Panc1 (cell line): ENCODE measurements around the gene C12orf50. TPM values are rescaled to one million over a fixed set of nuclear protein-coding genes. Genes with fewer than 3 reads are reported as not detected.

Experiments
- ATAC-seq: fragments of 200-7000 bp; cut with Tn5 transposase; 2 replicates; pipeline ENCODE4 v1.9.1; 2020; ENCODE audit warnings: mild to moderate bottlenecking, moderate library complexity
- BruUV-seq: library from RNA; stranded (reverse); fragments of 400-500 nt; replicated peaks from 2 replicates; lab custom pipeline; 2021; lab: Mats Ljungman, UMichigan
- CTCF ChIA-PET: fragments of 300-600 bp; sonication (Branson Sonifier 250); formaldehyde crosslinking; loops from one replicate; lab custom pipeline; 2022; ENCODE audit warnings: antibody characterized with exemption; lab: Charles Lee
- POLR2A ChIA-PET: fragments of 300-600 bp; sonication (Branson Sonifier 250); formaldehyde crosslinking; loops from one replicate; lab custom pipeline; 2022; ENCODE audit warnings: antibody characterized with exemption; lab: Charles Lee
- DNase-seq: peaks from one replicate; pipeline ENCODE4 v3.0.0-alpha.2; 2010; ENCODE audit warnings: low read depth, low spot score
- H3K27ac ChIP-seq: 2 replicates; pipeline ENCODE4 v1.5.1; 2011; ENCODE audit warnings: mild to moderate bottlenecking, low read length, inconsistent platforms
- H3K27me3 ChIP-seq: fragments of 200-500 bp; sonication (Bioruptor generic); 2 replicates; pipeline ENCODE4 v1.6.0; 2014; ENCODE audit warnings: low read length, inconsistent platforms; ENCODE audit not compliant: control insufficient read depth, insufficient read depth
- H3K36me3 ChIP-seq: fragments of 200-500 bp; sonication (Bioruptor generic); 2 replicates; pipeline ENCODE4 v1.5.1; 2014; ENCODE audit warnings: inconsistent platforms, mild to moderate bottlenecking, low read length, moderate library complexity; ENCODE audit not compliant: control insufficient read depth, insufficient read depth
- H3K4me1 ChIP-seq: 2 replicates; pipeline ENCODE4 v1.5.1; 2011; ENCODE audit warnings: inconsistent platforms, mild to moderate bottlenecking, low read length, moderate library complexity; ENCODE audit not compliant: control insufficient read depth, insufficient read depth
- H3K4me3 ChIP-seq, 2 experiments: 2 replicates each; pipeline ENCODE4 v1.5.1; 2011 to 2012; ENCODE audit warnings: low read depth in 2 of 2, low read length in 2 of 2, mild to moderate bottlenecking in 2 of 2, inconsistent platforms in 1 of 2, moderate library complexity in 1 of 2
- H3K9me3 ChIP-seq: fragments of 200-500 bp; sonication (Bioruptor generic); 2 replicates; pipeline ENCODE4 v1.5.1; 2014; ENCODE audit warnings: low read depth, mild to moderate bottlenecking, inconsistent platforms, low read length, moderate library complexity; ENCODE audit not compliant: control insufficient read depth, insufficient read depth
- POLR2AphosphoS5 ChIP-seq: IDR thresholded peaks from 2 replicates; pipeline ENCODE4 v1.6.1; 2012; ENCODE audit warnings: mild to moderate bottlenecking, low read depth, low read length, moderate library complexity
- SIN3A ChIP-seq: IDR thresholded peaks from 2 replicates; pipeline ENCODE4 v1.6.1; 2012; ENCODE audit warnings: low read depth, mild to moderate bottlenecking, low read length, moderate library complexity, borderline replicate concordance; ENCODE audit not compliant: insufficient read depth
- TCF7L2 ChIP-seq: IDR thresholded peaks from 2 replicates; pipeline ENCODE4 v1.6.1; 2011; ENCODE audit warnings: mild to moderate bottlenecking, low read depth, low read length, inconsistent platforms
- in situ Hi-C: cut with HindIII; loops from 2 replicates; pipeline ENCODE4 v1.10.0; 2016; ENCODE audit warnings: low sequenced_read_pairs, low pct_unique_long_range_greater_than_20kb
- intact Hi-C: fragments of 100-400 bp; cut with micrococcal nuclease; formaldehyde crosslinking; loops from one replicate; pipeline ENCODE4 v1.10.0; 2022; ENCODE audit not compliant: unreplicated experiment
- total RNA-seq: library from RNA; stranded (reverse); gene quantifications from one replicate; pipeline ENCODE4 v1.2.1, GENCODE V29; 2021; ENCODE audit not compliant: unreplicated experiment
- TF ChIP-seq, protein P1 (sequence below), 2 experiments: IDR thresholded peaks; 2 replicates each; pipeline ENCODE4 v1.6.1; 2011 to 2012; ENCODE audit warnings: low read depth in 2 of 2, control low read depth in 1 of 2, low read length in 1 of 2, mild to moderate bottlenecking in 1 of 2, moderate library complexity in 1 of 2; ENCODE audit not compliant: insufficient read depth in 1 of 2
- TF ChIP-seq, protein P2 (sequence below): fragments of 450-650 bp; IDR thresholded peaks from 2 replicates; pipeline ENCODE4 v1.5.1; 2017; ENCODE audit warnings: mild to moderate bottlenecking

The C12orf50 gene
- total RNA-seq, 1 experiment from 2014 or later: not detected

DNA sequence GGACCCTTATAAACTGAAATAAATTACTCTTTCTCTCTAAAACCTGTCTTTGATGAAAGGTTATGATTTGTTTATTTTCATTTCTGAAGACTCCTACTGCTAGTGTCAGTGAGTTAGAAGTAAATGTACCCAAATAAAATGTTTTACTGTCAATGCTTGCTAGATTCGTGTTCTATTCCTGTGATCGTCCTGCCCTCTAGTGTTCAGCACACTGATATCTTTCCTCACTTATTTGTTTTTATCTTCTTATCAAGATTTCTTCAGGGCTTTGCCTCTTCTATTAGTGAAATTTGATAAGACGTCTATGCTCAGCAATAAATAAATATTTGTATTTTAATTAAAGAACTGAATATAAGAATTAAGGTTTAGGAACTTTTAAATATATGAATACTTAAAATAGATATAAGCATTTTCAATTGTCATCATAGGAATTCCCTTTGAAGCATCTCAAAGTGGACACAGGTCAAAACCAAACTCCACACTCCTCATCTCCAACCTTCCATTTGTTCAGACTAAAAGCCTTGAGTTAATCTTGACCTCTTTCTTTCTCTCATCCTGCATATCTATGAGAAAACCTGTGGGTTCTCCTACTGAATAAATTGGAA, 75.8 kb downstream of the C12orf50 start:
- no TSS peak for BruUV-seq
- ChIA-PET CTCF (no interaction called here), POLR2A (no interaction called here)
- Histone ChIP-seq H3K9me3 (no peaks in the 10 kb centered on the region), H3K4me1 (no peaks in the 10 kb centered on the region), H3K4me3 (no peak overlapping the region), H3K27ac (no peak overlapping the region), H3K36me3 (no peaks in the 10 kb centered on the region), H3K27me3 (no peaks in the 10 kb centered on the region)
- intact Hi-C loops: loop anchor here (5.0 kb wide), 1 partner anchor 81 kb away; no protein-coding TSS in a partner anchor
- peak; percentile 8 for DNase-seq
- in situ Hi-C loops: no loop called here
- TF ChIP-seq, protein P1, sequence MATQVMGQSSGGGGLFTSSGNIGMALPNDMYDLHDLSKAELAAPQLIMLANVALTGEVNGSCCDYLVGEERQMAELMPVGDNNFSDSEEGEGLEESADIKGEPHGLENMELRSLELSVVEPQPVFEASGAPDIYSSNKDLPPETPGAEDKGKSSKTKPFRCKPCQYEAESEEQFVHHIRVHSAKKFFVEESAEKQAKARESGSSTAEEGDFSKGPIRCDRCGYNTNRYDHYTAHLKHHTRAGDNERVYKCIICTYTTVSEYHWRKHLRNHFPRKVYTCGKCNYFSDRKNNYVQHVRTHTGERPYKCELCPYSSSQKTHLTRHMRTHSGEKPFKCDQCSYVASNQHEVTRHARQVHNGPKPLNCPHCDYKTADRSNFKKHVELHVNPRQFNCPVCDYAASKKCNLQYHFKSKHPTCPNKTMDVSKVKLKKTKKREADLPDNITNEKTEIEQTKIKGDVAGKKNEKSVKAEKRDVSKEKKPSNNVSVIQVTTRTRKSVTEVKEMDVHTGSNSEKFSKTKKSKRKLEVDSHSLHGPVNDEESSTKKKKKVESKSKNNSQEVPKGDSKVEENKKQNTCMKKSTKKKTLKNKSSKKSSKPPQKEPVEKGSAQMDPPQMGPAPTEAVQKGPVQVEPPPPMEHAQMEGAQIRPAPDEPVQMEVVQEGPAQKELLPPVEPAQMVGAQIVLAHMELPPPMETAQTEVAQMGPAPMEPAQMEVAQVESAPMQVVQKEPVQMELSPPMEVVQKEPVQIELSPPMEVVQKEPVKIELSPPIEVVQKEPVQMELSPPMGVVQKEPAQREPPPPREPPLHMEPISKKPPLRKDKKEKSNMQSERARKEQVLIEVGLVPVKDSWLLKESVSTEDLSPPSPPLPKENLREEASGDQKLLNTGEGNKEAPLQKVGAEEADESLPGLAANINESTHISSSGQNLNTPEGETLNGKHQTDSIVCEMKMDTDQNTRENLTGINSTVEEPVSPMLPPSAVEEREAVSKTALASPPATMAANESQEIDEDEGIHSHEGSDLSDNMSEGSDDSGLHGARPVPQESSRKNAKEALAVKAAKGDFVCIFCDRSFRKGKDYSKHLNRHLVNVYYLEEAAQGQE (IDR thresholded peaks at IDR 0.05; ENCODE audit: insufficient read depth in 1 of 2, low read depth in 2 of 2, low read length in 1 of 2): no peak
- TF ChIP-seq, protein P2, sequence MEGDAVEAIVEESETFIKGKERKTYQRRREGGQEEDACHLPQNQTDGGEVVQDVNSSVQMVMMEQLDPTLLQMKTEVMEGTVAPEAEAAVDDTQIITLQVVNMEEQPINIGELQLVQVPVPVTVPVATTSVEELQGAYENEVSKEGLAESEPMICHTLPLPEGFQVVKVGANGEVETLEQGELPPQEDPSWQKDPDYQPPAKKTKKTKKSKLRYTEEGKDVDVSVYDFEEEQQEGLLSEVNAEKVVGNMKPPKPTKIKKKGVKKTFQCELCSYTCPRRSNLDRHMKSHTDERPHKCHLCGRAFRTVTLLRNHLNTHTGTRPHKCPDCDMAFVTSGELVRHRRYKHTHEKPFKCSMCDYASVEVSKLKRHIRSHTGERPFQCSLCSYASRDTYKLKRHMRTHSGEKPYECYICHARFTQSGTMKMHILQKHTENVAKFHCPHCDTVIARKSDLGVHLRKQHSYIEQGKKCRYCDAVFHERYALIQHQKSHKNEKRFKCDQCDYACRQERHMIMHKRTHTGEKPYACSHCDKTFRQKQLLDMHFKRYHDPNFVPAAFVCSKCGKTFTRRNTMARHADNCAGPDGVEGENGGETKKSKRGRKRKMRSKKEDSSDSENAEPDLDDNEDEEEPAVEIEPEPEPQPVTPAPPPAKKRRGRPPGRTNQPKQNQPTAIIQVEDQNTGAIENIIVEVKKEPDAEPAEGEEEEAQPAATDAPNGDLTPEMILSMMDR: peak; percentile 64; the same call in 1 of the 2 replicates
- no peak for TF ChIP-seq POLR2AphosphoS5
- ATAC-seq: no peak

DNA sequence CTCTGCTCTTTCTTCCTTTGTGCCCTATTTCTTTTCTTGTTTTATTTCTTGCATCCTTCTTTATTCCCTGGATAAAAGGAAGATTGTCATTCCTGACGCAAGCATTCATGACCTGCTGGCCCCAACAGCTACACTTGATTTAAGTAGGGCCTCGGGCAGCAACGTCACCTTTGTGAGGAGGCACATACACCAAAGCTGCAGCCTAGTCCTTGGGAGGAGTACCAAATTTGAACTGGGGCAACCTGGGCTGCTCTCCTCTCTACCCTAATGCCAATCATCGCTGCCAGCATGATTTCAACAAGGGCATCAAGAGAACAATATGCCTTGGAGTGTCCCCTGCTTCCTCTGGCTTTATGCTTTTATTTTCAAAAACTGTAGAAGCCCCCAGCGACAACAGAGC, 76.4 kb downstream of the C12orf50 start:
- Histone ChIP-seq H3K4me3 (no peak overlapping the region), H3K27me3 (no peaks in the 10 kb centered on the region), H3K4me1 (no peaks in the 10 kb centered on the region), H3K9me3 (no peaks in the 10 kb centered on the region), H3K36me3 (no peaks in the 10 kb centered on the region), H3K27ac (no peak overlapping the region)
- in situ Hi-C loops (no loop called here), intact Hi-C loops (loop anchor here (5.0 kb wide), 1 partner anchor 81 kb away; no protein-coding TSS in a partner anchor)
- no TSS peak for BruUV-seq
- ChIA-PET CTCF (no interaction called here), POLR2A (no interaction called here)
- DNase-seq (no peak), ATAC-seq (no peak)
- TF ChIP-seq, protein P1 (IDR thresholded peaks at IDR 0.05; ENCODE audit: insufficient read depth in 1 of 2, low read depth in 2 of 2, low read length in 1 of 2): no peak
- TF ChIP-seq SIN3A (no peak), POLR2AphosphoS5 (no peak), TCF7L2 (no peak)
- TF ChIP-seq, protein P2: no peak
